ENCODE measurements around the gene MAGEB17.
A peak's percentile ranks its signal among the peaks of the same experiment; 100 is the strongest.

Gene MAGEB17

DNA sequence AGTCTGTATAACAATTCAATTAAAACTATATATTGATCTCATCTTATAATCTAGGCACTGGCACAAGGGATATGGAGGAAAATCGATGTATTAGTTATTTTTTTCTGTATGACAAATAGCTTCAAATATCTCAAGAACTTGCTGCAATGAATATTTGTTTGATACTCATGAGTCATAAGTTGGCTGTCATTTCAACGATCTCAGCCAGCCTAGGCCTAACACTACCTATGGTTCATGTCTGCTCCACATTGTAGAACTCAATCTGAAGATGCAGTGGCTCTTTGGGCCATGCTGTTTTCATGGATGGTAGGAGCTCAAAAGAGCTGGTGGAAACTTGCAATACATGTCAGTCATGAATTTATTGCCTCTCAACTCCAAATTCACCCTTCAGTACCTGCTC is 44.7 kb downstream of the MAGEB17 start:
- DNase-seq = no peak

DNA sequence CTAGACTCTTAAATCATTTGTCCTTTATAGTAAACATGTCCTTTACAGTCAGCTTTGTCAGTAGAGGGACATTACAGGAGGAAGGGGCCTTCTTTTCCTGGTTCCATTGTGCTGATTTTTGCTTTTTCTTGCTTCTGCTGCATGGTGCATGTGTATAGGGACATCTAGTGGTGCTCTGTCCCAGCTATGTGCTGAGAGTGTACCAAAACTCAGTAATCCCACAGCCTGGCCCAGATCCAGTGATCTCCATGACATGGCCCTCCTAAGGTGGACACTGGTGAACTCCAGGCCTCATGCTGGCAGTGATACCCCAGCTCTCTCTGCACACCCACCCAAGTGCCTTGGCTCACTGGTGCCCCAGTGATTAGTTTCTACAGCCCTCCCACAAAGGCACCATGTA is 45.2 kb downstream of the MAGEB17 start:
- DNase-seq = peak; percentile 53

DNA sequence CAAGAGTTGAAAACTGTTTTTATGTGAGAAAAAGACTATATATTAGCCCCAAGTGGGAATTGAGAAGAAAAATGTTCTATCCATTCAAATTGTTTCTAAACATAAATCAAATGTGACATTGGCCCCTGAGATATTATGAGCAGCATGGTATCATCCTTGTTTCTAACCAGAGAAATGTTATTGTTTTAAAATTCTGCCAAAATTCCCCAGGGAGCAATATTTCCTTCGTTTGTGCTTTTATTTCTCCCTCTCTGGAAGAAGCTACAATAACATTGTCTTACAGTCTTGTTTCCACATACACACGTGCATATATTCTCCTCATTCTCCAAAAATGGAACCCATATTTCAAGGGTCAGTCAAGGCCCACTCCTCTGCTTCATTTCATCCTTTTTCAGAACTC is 46.7 kb downstream of the MAGEB17 start:
- no peak for DNase-seq

DNA sequence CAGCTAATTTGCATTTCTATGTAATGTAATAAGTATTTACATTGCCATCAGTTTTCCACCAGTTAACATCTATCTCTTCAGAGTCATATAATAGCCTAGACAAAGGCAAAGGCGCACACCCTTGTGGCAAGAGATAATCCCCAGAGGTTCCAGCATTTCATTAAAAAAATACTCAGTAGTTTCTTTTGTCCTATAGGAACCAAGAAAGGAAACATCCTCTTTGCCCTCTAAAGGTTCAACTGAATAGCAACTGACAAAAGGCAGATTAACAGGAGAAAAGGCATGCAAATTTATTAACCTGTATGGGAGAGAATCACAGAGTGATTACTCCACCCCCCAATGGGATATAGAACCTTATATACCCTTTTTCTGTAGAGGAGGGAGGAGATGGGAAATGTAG is 48.4 kb downstream of the MAGEB17 start:
- no peak for DNase-seq

Measured in islet precursor cell (in vitro differentiated cells).